Spleen (tissue), 7 donors: ENCODE data around the gene SETBP1.

Experiments
- POLR2A ChIP-seq, 3 donors: fragments of 450-650 bp; IDR thresholded peaks; one replicate each; pipeline ENCODE4 v1.5.1; 2017; ENCODE audit warnings: antibody characterized with exemption in 3 of 3, mild to moderate bottlenecking in 1 of 3
- POLR2AphosphoS5 ChIP-seq, 3 donors: sonication (generic); formaldehyde crosslinking; IDR thresholded peaks; one replicate each; pipeline ENCODE4 v1.5.1; 2017; ENCODE audit warnings: antibody characterized with exemption in 3 of 3
- TF ChIP-seq, protein P1 (sequence below), 11 experiments: fragments of 200-600 bp in 7 of 11; fragments of 450-650 bp in 4 of 11; sonication (generic) in 4 of 11; IDR thresholded peaks in 8 of 11; conservative IDR thresholded peaks in 3 of 11; 1 replicate in 7 of 11; 2 replicates in 4 of 11; pipeline versions ENCODE4 v1.4.0 to v1.8.0; 2016 to 2021; ENCODE audit warnings: antibody characterized with exemption in 11 of 11, inconsistent platforms in 4 of 11, mild to moderate bottlenecking in 1 of 11
- donor health status: DM: no; HTN: no; CAD: no; lungs with moderate emphysema.
- donor health status: DM: no; HTN: no; CAD: no.
- donor health status: DM: no; HTN: no; CAD: no.

DNA sequence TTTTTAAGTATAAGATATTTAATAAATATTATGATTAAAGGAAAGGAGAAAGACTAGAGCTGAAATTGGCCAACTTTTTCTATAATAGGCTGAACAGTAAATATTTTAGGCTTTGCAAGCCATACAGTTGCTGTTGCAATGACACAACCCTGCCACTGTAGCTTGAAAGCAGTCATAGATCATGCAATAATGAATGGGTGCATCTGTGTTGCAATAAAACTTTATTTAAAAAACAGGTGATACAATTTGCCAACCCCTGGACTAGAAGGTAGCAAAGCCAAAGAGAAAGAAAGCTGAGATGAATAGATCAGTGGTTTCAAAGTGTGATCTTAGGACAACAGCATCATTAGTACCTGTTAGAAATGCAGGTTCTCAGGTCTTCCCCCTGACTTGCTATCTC, 219.1 kb downstream of the SETBP1 start:
- TF ChIP-seq, protein P1, sequence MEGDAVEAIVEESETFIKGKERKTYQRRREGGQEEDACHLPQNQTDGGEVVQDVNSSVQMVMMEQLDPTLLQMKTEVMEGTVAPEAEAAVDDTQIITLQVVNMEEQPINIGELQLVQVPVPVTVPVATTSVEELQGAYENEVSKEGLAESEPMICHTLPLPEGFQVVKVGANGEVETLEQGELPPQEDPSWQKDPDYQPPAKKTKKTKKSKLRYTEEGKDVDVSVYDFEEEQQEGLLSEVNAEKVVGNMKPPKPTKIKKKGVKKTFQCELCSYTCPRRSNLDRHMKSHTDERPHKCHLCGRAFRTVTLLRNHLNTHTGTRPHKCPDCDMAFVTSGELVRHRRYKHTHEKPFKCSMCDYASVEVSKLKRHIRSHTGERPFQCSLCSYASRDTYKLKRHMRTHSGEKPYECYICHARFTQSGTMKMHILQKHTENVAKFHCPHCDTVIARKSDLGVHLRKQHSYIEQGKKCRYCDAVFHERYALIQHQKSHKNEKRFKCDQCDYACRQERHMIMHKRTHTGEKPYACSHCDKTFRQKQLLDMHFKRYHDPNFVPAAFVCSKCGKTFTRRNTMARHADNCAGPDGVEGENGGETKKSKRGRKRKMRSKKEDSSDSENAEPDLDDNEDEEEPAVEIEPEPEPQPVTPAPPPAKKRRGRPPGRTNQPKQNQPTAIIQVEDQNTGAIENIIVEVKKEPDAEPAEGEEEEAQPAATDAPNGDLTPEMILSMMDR (IDR thresholded peaks at IDR 0.05 in 8 of 11, conservative IDR thresholded peaks at IDR 0.05 in 3 of 11): no peak
- TF ChIP-seq POLR2AphosphoS5 (IDR thresholded peaks at IDR 0.05) (no peak), POLR2A (IDR thresholded peaks at IDR 0.05) (no peak)
